Left lobe of liver (tissue), 2 donors: Measurements from ENCODE around the gene LTBP1. TPM values are rescaled to one million over a fixed set of nuclear protein-coding genes. Genes with fewer than 3 reads are reported as not detected.
"Not testable (repeated sequence)": the region's sequence is repeated elsewhere in the genome, so short reads cannot be mapped to it uniquely, and the experiment has no call there.

Source experiments
- ATAC-seq: fragments of 200-7000 bp; cut with Tn5 transposase; one replicate; pipeline ENCODE4 v1.9.1; 2020; ENCODE audit warnings: mild to moderate bottlenecking, moderate library complexity
- DNase-seq: peaks from one replicate; pipeline ENCODE4 v3.0.0-alpha.2; 2020; ENCODE audit warnings: low spot score
- total RNA-seq: library from RNA; stranded (reverse); gene quantifications from one replicate; pipeline ENCODE4 v1.2.1, GENCODE V29; 2021
- donor health status: DM: no; HTN: no; CAD: no; lungs with moderate emphysema.
- donor health status: DM: no; HTN: yes; CAD: no.

The LTBP1 gene
- total RNA-seq, 1 donor from 2014 or later, result 5.8 TPM

DNA sequence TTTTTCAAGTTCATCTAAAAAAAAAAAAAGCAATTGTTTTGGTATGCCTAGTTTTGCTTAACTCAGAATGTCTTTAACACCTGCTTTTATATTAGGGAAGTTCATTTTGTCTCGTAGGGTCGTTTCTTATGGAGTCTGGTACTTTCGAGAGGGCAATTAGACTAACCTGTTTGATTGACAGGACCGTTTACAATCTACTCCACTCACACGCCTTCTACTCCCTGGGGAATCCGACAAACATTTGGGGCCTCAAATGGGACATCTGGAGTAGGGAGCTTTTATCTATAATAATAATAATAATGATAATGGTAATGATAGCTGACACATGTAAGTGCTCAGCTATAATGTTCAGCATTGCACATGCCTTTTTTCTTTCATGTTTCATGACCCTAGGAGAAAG lies 268.1 kb downstream of the LTBP1 start:
- DNase-seq (no peak), ATAC-seq (no peak)

GRCh38 chr2:33215299-33215698 lies 268.5 kb downstream of the LTBP1 start:
- ATAC-seq, result no peak
- no peak for DNase-seq

DNA sequence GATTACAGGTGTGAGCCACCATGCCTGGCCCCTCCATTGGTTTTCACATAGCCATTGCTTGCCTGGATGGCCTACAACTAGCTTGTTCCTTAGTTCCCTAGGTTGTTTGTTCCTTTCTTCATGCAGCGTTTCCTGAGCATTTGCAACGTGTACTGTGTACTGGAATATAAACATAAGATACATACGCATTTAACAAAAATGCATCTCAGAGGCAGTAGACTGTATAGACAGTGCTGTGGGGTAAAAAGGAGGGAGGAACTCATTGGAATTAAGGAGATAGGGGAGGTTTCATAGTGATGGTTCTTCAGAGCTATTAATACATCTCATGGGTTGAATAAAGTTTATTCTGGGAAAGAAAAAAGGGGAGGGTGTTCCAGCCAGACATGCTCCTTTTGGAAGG lies 269.2 kb downstream of the LTBP1 start:
- no peak for DNase-seq
- ATAC-seq, result no peak

DNA sequence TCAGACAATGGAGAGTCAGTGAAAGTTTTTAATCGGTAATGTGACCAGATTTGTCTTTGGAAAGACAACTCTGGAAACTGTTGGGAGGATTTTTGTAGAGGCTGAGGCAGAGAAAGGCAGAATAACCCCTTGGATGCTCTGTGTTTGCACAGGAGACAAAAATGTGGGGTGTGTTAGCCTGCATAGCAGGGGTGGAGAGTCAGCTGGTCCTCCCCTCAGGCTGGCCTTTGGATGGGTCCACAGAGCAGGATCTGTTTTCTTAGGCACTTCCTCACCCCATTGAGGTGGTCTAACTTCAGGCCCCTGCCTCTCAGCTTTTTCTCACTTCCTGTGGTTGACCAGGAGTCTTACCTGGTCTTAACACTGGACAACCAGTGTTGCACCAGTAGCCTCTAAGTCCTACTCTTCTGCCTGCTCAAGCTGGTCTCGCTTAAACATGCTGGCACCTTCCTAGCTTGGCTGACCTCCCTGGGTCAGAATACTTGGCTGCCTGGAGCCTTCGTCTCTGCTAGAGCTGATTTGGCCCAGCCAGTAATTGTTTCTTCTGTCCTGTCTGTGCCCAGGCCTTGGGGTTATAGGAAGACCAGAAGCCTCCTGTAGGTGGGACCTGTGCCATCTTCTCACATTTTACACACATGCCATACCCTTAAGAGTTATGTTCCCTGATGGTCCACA lies 269.9 kb downstream of the LTBP1 start:
- DNase-seq (peak; percentile 83), ATAC-seq (peak; percentile 97)

DNA sequence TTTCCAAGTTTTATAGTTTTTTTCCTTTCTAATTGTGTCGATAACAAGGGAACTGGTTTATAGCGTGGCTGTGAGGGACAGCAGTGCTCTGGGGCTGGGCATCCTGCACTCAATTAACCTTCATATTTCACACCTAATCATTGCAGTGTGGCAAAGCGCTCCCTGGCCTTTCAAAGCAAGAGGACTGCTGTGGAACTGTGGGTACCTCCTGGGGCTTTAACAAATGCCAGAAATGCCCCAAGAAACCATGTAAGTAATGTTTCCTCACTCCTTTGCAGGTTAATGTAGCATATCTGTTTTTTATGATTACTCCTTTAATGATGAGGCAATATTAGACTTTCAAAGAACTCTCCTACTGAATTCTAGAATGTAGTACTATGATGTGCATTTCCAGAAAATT lies 270.7 kb downstream of the LTBP1 start:
- no peak for ATAC-seq

DNA sequence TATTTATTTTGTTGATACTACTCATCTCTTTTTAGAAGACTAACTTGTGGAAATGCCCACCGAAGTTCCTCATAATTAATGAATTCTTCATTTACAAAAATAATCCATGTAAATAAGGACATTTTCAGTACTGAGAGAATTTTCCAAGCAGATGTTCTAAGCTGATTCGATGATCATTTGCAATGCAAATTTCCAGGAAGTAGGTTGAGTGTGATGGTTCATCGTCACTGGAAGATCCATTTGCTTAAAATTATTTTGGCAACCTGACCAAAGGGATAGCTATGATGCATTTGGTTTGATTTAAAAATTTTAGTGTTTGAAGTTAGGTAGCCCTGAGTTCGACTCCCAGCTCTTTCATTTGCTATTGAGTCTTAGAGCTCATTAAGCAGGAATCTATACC lies 272.4 kb downstream of the LTBP1 start:
- DNase-seq (no peak), ATAC-seq (no peak)

More for the DNA sequence above, 270.7 kb downstream of the LTBP1 start:
- DNase-seq, result no peak

DNA sequence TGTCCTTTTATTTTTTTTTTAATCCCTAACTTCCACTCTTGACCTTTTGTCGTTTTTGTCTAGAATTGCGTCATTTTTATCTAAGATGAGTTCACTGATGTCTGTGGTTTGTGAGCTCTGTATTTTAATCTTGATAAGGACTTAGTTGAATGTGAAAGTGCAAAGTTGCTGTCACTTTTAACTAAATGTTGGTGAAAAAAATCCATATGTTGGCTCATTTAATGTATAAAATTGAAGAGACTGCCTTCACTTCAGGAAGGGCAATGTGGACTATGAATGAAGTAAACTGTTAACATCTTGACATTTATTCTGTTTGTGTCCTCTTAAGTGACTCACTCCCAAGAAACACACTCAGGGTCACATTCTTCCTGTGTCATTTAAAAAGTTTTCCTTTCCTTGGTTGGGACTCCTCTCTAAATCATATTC lies 273.1 kb downstream of the LTBP1 start:
- DNase-seq (no peak), ATAC-seq (no peak)

DNA sequence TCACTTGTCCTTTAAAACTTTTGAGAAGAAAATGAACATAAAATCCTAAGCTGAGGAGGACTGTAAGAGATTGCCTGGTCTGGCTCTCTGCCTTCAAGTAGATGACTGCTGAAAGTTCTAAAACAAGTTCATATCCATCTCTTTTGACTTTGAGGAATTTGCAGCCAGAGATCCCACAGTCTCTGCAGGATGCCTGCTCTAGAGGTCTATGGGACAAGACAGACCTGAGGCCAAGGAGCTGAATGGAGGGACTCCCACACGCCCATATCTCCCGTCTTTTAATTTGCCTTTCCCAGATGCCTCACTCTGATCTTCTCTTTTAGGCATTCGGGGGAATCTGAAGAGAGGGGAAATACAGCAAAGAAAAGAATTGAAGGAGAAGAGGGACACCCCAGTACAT lies 273.8 kb downstream of the LTBP1 start:
- no peak for DNase-seq
- ATAC-seq, result no peak

- ATAC-seq (no peak), DNase-seq (no peak)
These were observed 274.5 kb downstream of the LTBP1 start for GRCh38 chr2:33221046-33221784.

- no peak for DNase-seq
- ATAC-seq, result no peak
These were observed 275.6 kb downstream of the LTBP1 start for GRCh38 chr2:33222309-33222708.

DNA sequence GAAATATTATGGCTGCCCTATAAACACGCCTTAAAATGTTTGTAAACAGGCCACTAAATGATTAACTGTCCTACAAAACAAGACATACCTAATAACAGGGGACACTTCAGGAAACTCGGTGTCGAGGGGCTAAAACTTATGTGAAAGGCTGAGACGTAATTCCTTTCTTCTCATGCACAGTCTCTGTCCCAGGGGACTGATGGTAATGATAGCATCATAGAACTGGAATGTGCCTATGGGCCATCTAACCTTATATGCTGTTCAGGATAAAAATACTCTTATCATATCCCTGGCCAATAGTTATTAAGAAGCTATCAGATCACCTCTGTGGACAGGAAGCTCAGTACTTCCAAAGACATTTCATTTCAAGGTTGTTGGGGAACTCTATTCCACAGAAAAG lies 277.1 kb downstream of the LTBP1 start:
- ATAC-seq (no peak), DNase-seq (no peak)

- ATAC-seq, result no peak
These were observed 278.6 kb downstream of the LTBP1 start for GRCh38 chr2:33225350-33225749.

GRCh38 chr2:33226546-33226945 lies 279.8 kb downstream of the LTBP1 start:
- DNase-seq, result no peak
- no peak for ATAC-seq

More at GRCh38 chr2:33225350-33225749, 278.6 kb downstream of the LTBP1 start:
- DNase-seq, result no peak

DNA sequence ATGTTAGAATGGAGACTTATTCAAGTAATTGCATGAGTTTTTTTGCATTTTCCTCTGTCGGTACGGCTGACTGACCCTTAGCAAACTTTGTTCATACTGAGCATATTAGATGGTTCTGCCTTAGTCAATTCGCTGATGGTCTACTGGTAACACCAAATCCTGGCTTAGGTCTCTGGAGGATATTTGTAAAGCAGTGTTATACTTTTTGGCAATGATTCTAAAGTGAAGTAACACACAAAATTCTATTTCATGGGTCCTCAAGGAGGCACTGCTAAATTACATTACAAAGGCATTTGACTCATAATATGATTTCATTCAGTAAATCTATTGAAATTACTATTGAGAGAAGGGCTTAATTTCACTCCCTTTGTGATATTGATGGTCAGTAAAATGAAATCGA lies 282.9 kb downstream of the LTBP1 start:
- ATAC-seq (no peak), DNase-seq (no peak)

DNA sequence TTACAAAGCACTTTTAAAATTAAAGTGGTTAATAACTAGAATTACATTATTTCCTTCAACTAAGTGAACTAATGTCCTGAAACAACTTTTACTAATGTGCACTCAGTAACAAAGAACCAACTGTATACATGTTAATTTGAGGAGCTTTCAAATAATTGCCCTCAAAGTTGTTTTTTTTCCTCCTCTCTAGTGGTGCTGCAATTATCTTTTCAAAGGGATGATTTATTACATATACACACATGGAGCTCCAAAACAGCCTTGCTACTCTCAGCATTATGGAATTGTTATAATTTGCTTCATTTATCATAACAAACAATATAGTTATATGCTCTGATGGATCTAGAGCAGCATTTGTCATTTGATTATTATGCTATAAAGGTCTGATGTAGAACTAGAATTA lies 283.4 kb downstream of the LTBP1 start:
- DNase-seq, result no peak

GRCh38 chr2:33230842-33231241 lies 284.1 kb downstream of the LTBP1 start:
- no peak for ATAC-seq
- no peak for DNase-seq

More for the DNA sequence above, 283.4 kb downstream of the LTBP1 start:
- ATAC-seq, result no peak

GRCh38 chr2:33235559-33235958 lies 288.8 kb downstream of the LTBP1 start:
- not testable (repeated sequence) for DNase-seq, ATAC-seq

GRCh38 chr2:33236482-33237385 lies 290.0 kb downstream of the LTBP1 start:
- DNase-seq (no peak), ATAC-seq (no peak)

- no peak for DNase-seq
- ATAC-seq, result no peak
These were observed 291.4 kb downstream of the LTBP1 start for GRCh38 chr2:33238111-33238510.

DNA sequence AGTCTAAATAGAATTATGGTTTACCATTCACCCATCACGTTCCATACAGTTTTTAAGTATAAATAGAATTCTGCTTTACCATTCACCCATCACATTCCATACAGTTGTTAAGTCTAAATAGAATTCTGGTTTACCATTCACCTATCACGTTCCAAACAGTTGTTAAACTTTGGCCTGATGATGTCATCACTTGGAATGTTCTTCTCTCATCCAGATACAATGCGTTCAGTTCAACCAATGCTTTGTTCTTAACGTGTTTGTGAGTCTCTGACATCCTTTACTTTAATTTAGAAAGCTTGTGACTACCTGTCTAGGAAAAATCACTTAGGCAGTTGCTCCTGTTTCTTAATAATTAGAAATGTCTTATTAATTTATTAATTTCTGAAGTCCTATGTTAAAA lies 293.4 kb downstream of the LTBP1 start:
- ATAC-seq (peak; percentile 66), DNase-seq (no peak)

DNA sequence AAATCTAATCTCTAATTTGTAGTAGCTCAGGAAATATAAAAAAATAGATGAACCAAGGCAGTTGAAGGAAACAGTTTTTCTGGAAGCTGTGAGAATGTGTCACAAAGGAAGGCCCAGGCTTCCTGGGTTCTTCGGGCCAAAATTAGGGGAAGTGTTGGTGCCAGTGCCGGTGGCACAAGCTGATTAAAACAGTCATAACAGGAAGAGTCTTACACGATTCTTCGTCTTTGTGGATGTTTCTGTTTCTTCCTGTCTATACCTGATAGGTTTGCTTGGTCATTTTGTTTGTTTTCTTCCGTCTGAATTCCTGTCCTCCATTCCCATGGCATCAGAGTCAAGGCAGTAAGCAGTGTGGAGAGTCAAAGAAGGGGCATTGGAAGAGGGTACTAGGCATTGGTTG lies 294.3 kb downstream of the LTBP1 start:
- no peak for DNase-seq
- ATAC-seq, result no peak
